Dermis lymphatic vessel endothelial cell (primary cell): ENCODE measurements around the gene TRIM26. TPM values are rescaled to one million over a fixed set of nuclear protein-coding genes. Genes with fewer than 3 reads are reported as not detected.

Experiments used
- total RNA-seq: library from RNA; depleted of rRNA; stranded (reverse); fragments of >200 nt; gene quantifications from 2 replicates; pipeline ENCODE4 v1.2.1, GENCODE V29; 2014

TRIM26 gene, protein sequence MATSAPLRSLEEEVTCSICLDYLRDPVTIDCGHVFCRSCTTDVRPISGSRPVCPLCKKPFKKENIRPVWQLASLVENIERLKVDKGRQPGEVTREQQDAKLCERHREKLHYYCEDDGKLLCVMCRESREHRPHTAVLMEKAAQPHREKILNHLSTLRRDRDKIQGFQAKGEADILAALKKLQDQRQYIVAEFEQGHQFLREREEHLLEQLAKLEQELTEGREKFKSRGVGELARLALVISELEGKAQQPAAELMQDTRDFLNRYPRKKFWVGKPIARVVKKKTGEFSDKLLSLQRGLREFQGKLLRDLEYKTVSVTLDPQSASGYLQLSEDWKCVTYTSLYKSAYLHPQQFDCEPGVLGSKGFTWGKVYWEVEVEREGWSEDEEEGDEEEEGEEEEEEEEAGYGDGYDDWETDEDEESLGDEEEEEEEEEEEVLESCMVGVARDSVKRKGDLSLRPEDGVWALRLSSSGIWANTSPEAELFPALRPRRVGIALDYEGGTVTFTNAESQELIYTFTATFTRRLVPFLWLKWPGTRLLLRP
- total RNA-seq = 24.2 and 26.7 TPM in 2 replicates

GRCh38 chr6:30212865-30213666 lies at the start of gene TRIM26:
Gene TRIM26 (minus strand): TSS chr6:30213406. CDS start chr6:30199103, 14,303 bp downstream.

DNA sequence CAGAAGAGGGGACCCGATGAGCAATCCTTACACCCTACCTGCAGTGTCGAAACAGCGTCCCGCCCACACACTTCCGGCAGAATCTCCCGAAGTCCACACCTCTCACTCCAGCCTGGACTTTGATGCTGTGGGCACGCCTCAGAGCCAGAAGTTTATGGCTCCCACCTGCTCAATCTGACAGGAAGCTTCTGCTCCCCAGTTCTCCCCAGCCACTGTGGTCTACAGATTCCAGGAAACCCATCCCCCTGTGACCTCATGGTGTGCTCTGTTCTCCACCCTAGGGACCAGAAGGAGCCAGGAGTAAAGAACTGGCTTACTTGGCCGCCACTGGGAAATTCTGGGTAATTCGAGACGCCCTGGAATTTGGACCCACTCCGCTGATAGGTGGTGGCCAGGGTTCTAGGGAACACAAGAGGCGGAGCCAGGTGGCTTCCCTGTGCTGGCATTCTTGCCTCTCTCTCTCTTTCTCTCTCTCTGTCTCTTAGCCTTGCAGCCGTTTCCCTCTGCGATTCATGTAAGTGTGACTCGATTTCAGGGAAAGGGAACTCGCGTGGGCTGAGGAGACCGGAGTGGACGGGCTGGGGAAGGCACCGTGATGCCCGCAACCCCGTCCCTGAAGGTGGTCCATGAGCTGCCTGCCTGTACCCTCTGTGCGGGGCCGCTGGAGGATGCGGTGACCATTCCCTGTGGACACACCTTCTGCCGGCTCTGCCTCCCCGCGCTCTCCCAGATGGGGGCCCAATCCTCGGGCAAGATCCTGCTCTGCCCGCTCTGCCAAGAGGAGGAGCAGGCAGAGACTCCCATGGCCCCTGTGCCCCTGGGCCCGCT lies 49.9 kb downstream of the TRIM26 start, which contains the start of gene TRIM15:
TRIM15 (plus strand) TSS at position 457 of the 828 bp plus-strand sequence; CDS start at position 596, 139 bp downstream.

DNA sequence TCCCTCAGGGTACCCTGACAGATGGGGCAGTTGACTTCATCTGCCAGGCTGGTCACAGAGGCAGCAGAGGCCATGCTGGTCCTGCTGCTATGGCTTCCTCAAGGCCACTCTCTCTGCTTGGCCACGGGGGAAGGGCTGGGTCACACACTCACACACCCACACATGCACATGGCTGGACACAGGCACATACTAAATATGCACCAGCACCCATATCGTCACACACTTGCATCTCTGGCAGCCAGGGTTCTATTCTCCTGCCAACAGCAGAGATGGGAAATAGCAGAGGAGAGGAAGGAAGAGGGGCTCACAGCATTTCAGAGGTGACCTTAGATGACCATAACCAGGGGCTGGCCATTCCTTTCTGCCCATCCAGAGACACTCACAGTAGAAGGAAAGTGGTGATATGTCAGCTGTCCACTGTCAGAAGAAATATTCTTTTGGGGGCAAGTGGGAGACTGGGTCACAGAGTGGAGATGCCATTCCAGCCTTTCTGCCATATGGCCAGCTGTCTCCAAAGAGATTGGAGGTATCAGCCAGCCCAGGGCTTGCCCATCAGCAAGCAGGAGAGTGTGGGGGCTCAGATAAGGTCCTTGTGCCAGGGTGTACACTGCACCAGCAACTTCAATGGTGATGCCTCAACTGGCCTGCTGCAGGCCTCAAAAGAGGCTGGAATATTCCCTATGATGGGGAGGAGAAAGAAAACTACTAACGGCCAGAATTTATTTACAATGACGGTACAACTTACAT lies 52.2 kb downstream of the TRIM26 start, which contains the start of gene TRIM10:
TRIM10 (minus strand) TSS at position 427 of the 747 bp plus-strand sequence; CDS start at position 74, 353 bp downstream.

DNA sequence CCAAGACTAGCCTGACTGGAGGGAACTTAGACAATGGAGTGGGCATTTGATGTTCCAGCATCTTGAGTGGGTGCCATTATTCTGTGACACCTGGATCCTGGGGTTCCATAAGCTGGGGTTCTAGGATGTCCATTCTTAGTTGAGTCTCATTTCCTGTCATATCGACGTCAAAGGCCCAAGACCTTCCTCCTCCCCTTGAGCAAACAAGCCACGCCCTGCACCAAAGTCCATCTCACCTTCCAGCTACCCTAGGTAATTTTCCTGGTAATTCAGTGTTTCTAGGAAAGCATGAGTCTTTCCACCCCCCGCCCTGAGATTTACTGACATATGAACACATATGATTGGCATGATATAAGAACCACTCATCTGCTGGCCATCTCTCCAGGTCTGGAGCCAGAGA lies 77.4 kb downstream of the TRIM26 start, which contains the start of gene TRIM40:
TRIM40 (plus strand) TSS at position 384 of the 400 bp plus-strand sequence. CDS start 897 bp downstream, outside the sequence.

Other genes with a start within 250 kb of the TRIM26 start
- 25.9 and 45.5 TPM in 2 replicates for gene POLR1H, start 152.1 kb downstream of the TRIM26 start, total RNA-seq
- gene PPP1R11, start 146.2 kb downstream of the TRIM26 start, total RNA-seq = 11.1 and 12.6 TPM in 2 replicates
- gene RNF39, start 137.6 kb downstream of the TRIM26 start, total RNA-seq = under 0.01 TPM in 1 of 2 replicates, not detected in the other
- not detected in 2 replicates for gene TRIM31, start 100.3 kb downstream of the TRIM26 start, total RNA-seq
- gene TRIM40, start 77.3 kb downstream of the TRIM26 start, total RNA-seq = not detected in 2 replicates
- gene TRIM10, start 52.2 kb downstream of the TRIM26 start, total RNA-seq = not detected in 2 replicates
- gene TRIM15, start 49.9 kb downstream of the TRIM26 start, total RNA-seq = not detected in 2 replicates
- gene TRIM39, start 113.5 kb upstream of the TRIM26 start, total RNA-seq = 9.6 and 10.0 TPM in 2 replicates
- gene RPP21, start 131.8 kb upstream of the TRIM26 start, total RNA-seq = 16.1 and 19.7 TPM in 2 replicates